ENCODE measurements around the gene HMGB3. TPM values are rescaled to one million over a fixed set of nuclear protein-coding genes. Genes with fewer than 3 reads are reported as not detected.
"Not testable (repeated sequence)": the region's sequence is repeated elsewhere in the genome, so short reads cannot be mapped to it uniquely, and the experiment has no call there.

The HMGB3 gene
- total RNA-seq, 1 donor from 2014 or later, result 16.5 TPM

DNA sequence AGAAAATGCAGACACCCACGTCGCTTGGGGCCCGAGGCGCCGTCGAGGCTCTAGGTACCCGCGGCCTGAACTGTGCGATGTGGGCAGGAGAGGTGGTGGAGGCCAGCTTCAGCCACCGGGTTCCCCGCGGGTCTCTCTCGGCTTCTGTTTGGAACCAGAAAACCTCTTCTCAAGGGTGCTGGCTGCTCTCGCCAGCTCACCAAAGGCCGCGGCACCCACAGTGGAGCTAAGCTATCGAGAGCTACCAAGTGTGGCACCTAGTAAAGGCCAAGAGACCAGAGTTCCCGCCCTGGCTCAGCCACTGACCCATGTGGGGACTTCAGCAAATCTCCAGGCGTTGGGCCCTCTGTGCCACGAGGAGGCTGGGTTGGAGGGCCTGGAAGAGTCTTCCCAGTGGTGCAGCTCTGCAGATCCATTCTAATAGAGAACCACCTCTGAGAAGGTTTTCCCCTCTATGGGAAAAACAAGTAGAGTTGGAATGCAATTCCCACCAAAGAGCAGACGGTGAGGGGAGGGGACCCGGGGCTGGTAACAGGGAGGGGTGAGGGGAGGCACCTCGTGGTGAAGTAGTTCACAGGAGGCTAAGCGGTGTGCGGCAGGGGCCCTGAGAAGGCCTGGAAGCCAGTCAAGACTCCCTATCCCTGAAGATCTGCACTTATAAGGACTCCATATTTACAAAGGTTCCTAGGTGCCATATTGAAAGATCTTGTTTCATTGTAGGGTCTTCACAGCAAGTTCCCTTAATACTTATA, 5.5 kb upstream of the HMGB3 start:
- no peak for DNase-seq (ENCODE audit: low read depth)

- no peak for DNase-seq (ENCODE audit: low read depth)
Measured at GRCh38 chrX:150980186-150980585, 2.9 kb upstream of the HMGB3 start.

DNA sequence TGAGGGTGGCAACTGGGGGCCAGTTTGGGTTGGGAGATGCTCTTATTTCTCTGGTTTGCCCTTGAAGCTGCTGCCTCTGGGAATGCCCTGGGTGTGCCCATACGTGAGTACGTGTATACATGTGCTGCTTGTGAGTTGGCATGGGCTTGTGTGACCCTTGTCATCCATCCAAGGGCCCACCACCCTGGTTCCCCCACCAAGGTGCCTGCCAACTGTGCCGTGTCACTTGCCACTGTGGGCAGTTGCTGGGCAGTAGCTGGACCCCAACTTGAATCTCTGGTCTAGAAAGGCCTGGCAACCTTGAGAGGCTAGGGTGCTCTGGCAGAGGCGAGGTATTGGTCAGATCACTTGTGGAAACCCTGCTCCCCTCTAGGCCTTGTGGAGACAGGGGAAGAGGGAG, 2.4 kb upstream of the HMGB3 start:
- no peak for DNase-seq (ENCODE audit: low read depth)

DNA sequence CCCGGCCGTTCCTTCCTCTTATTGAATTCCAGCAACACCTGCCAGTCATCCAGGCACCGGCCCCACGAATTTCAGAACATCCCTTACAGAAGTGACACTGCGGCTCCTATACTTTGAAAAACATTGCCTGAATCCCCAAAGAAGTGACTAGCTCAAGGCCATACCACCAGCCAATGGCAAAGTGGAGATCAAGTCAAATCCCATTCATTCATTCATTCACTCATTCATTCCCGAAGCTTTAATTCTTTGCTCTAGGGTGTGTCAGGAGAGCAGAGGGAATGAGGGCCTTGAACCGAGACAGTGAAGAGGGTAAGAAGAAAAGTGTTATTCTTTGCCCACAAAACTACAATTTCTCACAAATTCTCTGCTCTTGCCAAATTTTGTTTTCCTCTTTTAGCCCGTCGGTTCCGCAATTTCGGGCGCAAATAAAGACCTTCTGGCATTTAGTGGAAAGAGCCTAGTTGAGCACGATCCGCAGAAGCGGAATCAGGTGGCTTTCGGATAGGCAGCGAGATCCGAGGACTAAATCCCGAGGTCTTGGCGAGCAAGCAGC, 824 bp upstream of the HMGB3 start:
- DNase-seq (ENCODE audit: low read depth), result no peak

GRCh38 chrX:150983521-150984168, 510 bp downstream of the HMGB3 start:
- no peak for DNase-seq (ENCODE audit: low read depth)

GRCh38 chrX:150984169-150984824, 1.2 kb downstream of the HMGB3 start:
- no peak for DNase-seq (ENCODE audit: low read depth)

GRCh38 chrX:150987687-150988086, 4.6 kb downstream of the HMGB3 start:
- DNase-seq (ENCODE audit: low read depth), result not testable (repeated sequence)

DNA sequence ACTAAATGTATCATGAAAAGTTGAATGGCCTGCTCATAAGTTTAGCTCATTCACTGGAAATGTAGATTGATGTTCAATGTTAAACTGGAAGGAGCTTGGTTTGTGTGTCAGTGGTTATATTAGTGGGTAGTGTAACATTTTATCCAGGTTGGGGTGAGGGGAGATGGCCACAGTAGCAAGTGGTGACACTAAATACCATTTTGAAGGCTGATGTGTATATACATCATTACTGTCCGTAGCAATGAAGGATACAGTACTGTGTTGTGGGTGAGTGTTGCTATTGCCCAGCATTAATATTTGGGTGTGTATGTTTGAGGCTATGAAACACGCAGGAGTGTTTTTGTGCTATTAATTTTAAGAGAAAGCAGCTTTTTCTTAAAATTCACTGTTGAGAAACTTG, 6.3 kb downstream of the HMGB3 start:
- DNase-seq (ENCODE audit: low read depth), result no peak

DNA sequence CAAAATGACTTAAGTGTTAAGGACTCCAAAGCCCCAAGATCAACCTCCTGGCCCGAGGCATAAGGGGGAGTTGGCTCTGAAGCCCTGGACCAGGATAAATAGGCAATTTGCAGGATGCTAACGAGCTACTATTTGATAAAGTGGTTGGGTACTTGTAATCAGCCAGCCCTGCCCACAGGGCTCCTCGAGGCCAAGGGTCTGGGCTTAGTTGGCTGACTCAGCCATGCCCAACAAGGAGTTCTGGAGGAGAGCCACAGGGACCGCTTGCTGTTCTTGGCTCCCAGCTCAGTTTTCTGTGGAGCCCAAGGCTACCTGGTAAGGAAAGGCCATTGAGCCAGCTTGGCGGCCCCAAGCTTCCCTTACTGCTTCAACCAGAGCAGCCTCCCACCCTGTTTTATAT, 7.8 kb downstream of the HMGB3 start:
- DNase-seq (ENCODE audit: low read depth), result no peak

GRCh38 chrX:151000861-151001331, 17.8 kb downstream of the HMGB3 start:
- DNase-seq (ENCODE audit: low read depth), result no peak

GRCh38 chrX:151004085-151004484, 20.9 kb downstream of the HMGB3 start:
- peak; percentile 3 for DNase-seq (ENCODE audit: low read depth)

GRCh38 chrX:151006410-151007109, 23.4 kb downstream of the HMGB3 start:
- no peak for DNase-seq (ENCODE audit: low read depth)

DNA sequence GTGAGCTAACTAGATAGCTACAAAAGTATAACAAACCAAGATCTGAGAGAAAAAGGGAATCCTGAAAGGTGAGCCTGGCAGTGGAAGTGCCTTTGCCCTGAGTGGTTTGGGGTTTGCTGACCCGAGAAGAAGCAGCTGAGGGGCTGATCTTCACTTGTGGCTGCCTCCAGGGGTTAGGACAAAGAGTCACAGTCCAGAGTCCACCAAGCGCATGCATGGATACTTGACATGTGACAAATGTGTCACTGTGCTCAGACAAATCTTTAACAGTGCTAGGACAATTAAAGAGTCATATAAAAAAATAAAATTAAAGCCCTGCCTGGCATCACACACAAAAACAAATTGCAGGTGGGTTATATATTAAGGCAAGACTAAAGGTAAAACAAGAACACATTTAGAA, 26.4 kb downstream of the HMGB3 start:
- no peak for DNase-seq (ENCODE audit: low read depth)

DNA sequence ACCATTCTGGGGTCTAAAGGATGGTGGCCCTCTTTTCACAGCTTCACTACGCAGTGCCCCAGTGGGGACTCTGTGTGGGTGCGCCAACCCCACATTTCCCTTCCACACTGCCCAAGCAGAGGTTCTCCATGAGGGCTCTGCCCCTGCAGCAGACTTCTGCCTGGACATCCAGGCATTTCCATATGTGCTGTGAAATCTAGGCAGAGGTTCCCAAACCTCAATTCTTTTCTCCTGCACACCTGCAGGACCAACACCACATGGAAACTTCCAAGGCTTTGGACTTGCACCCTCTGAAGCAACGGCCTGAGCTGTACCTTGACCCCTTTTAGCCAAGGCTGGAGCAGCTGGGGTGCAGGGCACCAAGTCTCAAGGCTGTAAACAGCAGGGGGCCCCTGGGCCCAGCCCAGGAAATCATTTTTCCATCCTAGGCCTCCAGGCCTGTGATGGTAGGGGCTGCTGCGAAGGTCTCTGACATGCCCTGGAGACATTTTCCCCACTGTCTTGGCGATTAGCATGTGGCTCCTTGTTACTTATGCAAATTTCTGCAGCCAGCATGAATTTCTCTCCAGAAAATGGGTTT, 30.1 kb downstream of the HMGB3 start:
- DNase-seq (ENCODE audit: low read depth), result no peak

DNA sequence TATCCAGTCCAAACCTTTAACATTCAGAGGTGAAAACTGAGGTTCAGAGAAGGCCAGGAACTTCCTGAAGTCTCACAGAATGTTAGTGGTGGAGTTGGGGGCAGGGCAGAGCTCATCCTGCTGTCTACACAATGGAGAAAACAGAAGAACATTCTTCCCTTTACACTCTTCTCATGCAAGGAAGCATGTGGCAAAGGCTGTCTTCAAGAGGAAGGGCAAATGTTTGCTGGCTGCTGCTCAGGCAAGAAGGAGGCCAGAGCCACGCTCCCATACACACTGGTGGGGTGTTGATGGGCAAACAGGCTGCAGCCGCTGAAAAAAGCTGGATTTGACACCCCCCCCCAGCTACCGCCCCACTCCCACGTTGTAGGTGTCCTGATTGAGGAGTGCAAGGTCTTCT, 32.5 kb downstream of the HMGB3 start:
- DNase-seq (ENCODE audit: low read depth), result no peak

GRCh38 chrX:151019856-151020255, 36.7 kb downstream of the HMGB3 start:
- DNase-seq (ENCODE audit: low read depth), result peak; percentile 18

DNA sequence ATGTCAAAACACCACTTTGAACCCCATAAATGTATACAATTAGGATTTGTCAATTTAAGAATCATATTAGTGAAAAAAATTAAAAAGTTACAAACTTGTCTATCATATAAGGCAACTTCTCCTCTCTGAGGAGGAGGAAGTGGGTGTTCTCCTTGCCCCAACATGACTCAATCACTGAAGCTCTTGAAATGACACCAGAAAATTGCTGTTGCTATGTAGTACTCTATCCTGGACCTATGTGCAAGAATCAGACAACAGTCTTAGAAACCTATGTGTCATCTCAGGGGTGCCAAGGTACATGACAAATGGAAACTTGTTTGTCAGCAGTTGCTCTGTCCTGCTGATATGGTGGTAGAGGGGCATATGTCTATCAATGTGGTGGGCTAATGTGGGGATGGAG, 47.7 kb downstream of the HMGB3 start:
- no peak for DNase-seq (ENCODE audit: low read depth)

GRCh38 chrX:151031391-151031975, 48.3 kb downstream of the HMGB3 start:
- DNase-seq (ENCODE audit: low read depth), result no peak

DNA sequence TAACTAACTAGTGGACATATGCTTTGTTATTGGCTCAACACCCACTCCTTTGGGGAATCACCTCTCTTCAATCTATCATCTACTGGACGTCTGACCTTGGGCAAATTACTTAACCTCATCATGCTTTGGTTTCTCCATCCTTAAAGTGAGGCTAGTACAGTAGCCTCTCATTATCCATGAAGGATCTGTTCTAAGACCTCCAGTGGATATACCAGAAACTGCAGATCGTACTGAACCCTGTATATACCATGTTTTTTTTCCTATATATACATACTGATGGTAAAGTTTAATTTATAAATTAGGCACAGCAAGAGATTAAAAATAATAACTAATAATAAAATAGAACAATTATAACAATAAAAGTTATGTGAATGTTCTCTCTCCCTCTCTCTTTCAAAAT, 56.2 kb downstream of the HMGB3 start:
- no peak for DNase-seq (ENCODE audit: low read depth)

Data from renal cortical epithelial cell (primary cell).